Measurements from ENCODE around the gene FAM219A.

The FAM219A gene

GRCh38 chr9:34392511-34392910, 65.9 kb downstream of the FAM219A start:
- H3K4me3 ChIP-seq (ENCODE audit: low read length), result no peak overlapping the region
- no peak for TF ChIP-seq CTCF (conservative IDR thresholded peaks at IDR 0.05; ENCODE audit: low read depth, low read length)
- no peak for DNase-seq (ENCODE audit: low read depth)

GRCh38 chr9:34387239-34387638, 71.1 kb downstream of the FAM219A start:
- DNase-seq (ENCODE audit: low read depth), result no peak
- TF ChIP-seq CTCF (conservative IDR thresholded peaks at IDR 0.05; ENCODE audit: low read depth, low read length), result no peak
- no peak overlapping the region for H3K4me3 ChIP-seq (ENCODE audit: low read length)

- no peak for TF ChIP-seq CTCF (conservative IDR thresholded peaks at IDR 0.05; ENCODE audit: low read depth, low read length)
- no peak overlapping the region for H3K4me3 ChIP-seq (ENCODE audit: low read length)
- no peak for DNase-seq (ENCODE audit: low read depth)
Observed at GRCh38 chr9:34386656-34387055, 71.7 kb downstream of the FAM219A start.

- DNase-seq (ENCODE audit: low read depth), result no peak
- no peak for TF ChIP-seq CTCF (conservative IDR thresholded peaks at IDR 0.05; ENCODE audit: low read depth, low read length)
- H3K4me3 ChIP-seq (ENCODE audit: low read length), result no peak overlapping the region
Observed at GRCh38 chr9:34385561-34386230, 72.7 kb downstream of the FAM219A start.

GRCh38 chr9:34384368-34385165, 73.8 kb downstream of the FAM219A start:
- DNase-seq (ENCODE audit: low read depth), result no peak
- TF ChIP-seq CTCF (conservative IDR thresholded peaks at IDR 0.05; ENCODE audit: low read depth, low read length), result no peak

GRCh38 chr9:34383904-34384303, 74.5 kb downstream of the FAM219A start:
- no peak for DNase-seq (ENCODE audit: low read depth)
- no peak overlapping the region for H3K4me3 ChIP-seq (ENCODE audit: low read length)
- no peak for TF ChIP-seq CTCF (conservative IDR thresholded peaks at IDR 0.05; ENCODE audit: low read depth, low read length)

More at GRCh38 chr9:34384368-34385165, 73.8 kb downstream of the FAM219A start:
- H3K4me3 ChIP-seq (ENCODE audit: low read length), result no peak overlapping the region

GRCh38 chr9:34382879-34383278, 75.5 kb downstream of the FAM219A start:
- no peak for TF ChIP-seq CTCF (conservative IDR thresholded peaks at IDR 0.05; ENCODE audit: low read depth, low read length)
- H3K4me3 ChIP-seq (ENCODE audit: low read length), result no peak overlapping the region
- DNase-seq (ENCODE audit: low read depth), result no peak

Measured in retinal pigment epithelial cell (primary cell).